ENCODE data around the gene NEK1.

Gene NEK1

GRCh38 chr4:169367826-169368225 is 244.6 kb downstream of the NEK1 start:
- no peak for DNase-seq (ENCODE audit: low read depth in 2 of 2)

GRCh38 chr4:169366821-169367220 is 245.6 kb downstream of the NEK1 start:
- DNase-seq (ENCODE audit: low read depth in 2 of 2): no peak

GRCh38 chr4:169362607-169363006 is 249.8 kb downstream of the NEK1 start:
- DNase-seq (ENCODE audit: low read depth in 2 of 2): no peak

GRCh38 chr4:169361756-169362155 is 250.6 kb downstream of the NEK1 start:
- DNase-seq (ENCODE audit: low read depth in 2 of 2): no peak

GRCh38 chr4:169359961-169360360 is 252.4 kb downstream of the NEK1 start:
- no peak for DNase-seq (ENCODE audit: low read depth in 2 of 2)

GRCh38 chr4:169352360-169352759 is 260.0 kb downstream of the NEK1 start:
- DNase-seq (ENCODE audit: low read depth in 2 of 2): no peak

- DNase-seq (ENCODE audit: low read depth in 2 of 2): no peak
Observed at GRCh38 chr4:169351872-169352271, 260.5 kb downstream of the NEK1 start.

- DNase-seq (ENCODE audit: low read depth in 2 of 2): no peak
Observed at GRCh38 chr4:169348541-169348940, 263.8 kb downstream of the NEK1 start.

- DNase-seq (ENCODE audit: low read depth in 2 of 2): no peak
Observed at GRCh38 chr4:169346840-169347239, 265.5 kb downstream of the NEK1 start.

GRCh38 chr4:169345316-169345721 is 267.1 kb downstream of the NEK1 start:
- DNase-seq (ENCODE audit: low read depth in 2 of 2): no peak

All from stimulated activated CD4-positive, alpha-beta T cell treated with anti-CD3 and anti-CD28 coated beads, Interleukin-1b, Interleukin-23, amount 100 ng/mL, for 4 hours (primary cell).